A673 (cell line): Measurements from ENCODE around the gene LRRC37A. TPM values are rescaled to one million over a fixed set of nuclear protein-coding genes. Genes with fewer than 3 reads are reported as not detected.
"Not testable (repeated sequence)": the region's sequence is repeated elsewhere in the genome, so short reads cannot be mapped to it uniquely, and the experiment has no call there.

Source experiments
- BruUV-seq: library from RNA; stranded (reverse); fragments of 400-500 nt; replicated peaks from 2 replicates; lab custom pipeline; 2021; lab: Mats Ljungman, UMichigan
- CTCF ChIA-PET: fragments of 300-600 bp; sonication (Branson Sonifier 250); formaldehyde crosslinking; loops from one replicate; lab custom pipeline; 2022; ENCODE audit warnings: antibody characterized with exemption; lab: Charles Lee
- POLR2A ChIA-PET: fragments of 300-600 bp; sonication (Branson Sonifier 250); formaldehyde crosslinking; loops from one replicate; lab custom pipeline; 2022; ENCODE audit warnings: antibody characterized with exemption; ENCODE audit not compliant: low non-redundant PET; lab: Charles Lee
- DNase-seq: peaks from one replicate; pipeline ENCODE4 v3.0.0-alpha.2; 2015; ENCODE audit warnings: low spot score
- H3K27ac ChIP-seq: fragments of 200-600 bp; sonication (generic); 2 replicates; pipeline ENCODE4 v1.5.1; 2016; ENCODE audit warnings: mixed run types, low read depth, mild to moderate bottlenecking, mixed read lengths, antibody characterized with exemption, low read length; ENCODE audit not compliant: poor library complexity, severe bottlenecking
- H3K27me3 ChIP-seq: fragments of 200-600 bp; sonication (generic); replicated peaks from 2 replicates; pipeline ENCODE4 v1.6.1; 2017; ENCODE audit warnings: mixed run types, low read depth, mild to moderate bottlenecking, mixed read lengths, antibody characterized with exemption, low read length; ENCODE audit not compliant: insufficient read depth, poor library complexity
- H3K36me3 ChIP-seq: fragments of 200-600 bp; sonication (generic); 2 replicates; pipeline ENCODE4 v1.6.1; 2016; ENCODE audit warnings: mixed run types, mild to moderate bottlenecking, mixed read lengths, antibody characterized with exemption, low read length; ENCODE audit not compliant: insufficient read depth, poor library complexity, severe bottlenecking
- H3K4me1 ChIP-seq: fragments of 200-600 bp; sonication (generic); 2 replicates; pipeline ENCODE4 v1.6.1; 2017; ENCODE audit warnings: mixed run types, mild to moderate bottlenecking, mixed read lengths, antibody characterized with exemption, low read length; ENCODE audit not compliant: insufficient read depth, poor library complexity, severe bottlenecking
- H3K4me3 ChIP-seq: fragments of 200-600 bp; sonication (generic); 2 replicates; pipeline ENCODE4 v1.5.1; 2016; ENCODE audit warnings: low read depth, mixed run types, mild to moderate bottlenecking, mixed read lengths, low read length; ENCODE audit not compliant: poor library complexity, severe bottlenecking
- H3K9me3 ChIP-seq: fragments of 200-600 bp; sonication (generic); 2 replicates; pipeline ENCODE4 v1.6.1; 2016; ENCODE audit warnings: mixed run types, low read depth, mild to moderate bottlenecking, mixed read lengths, antibody characterized with exemption, low read length; ENCODE audit not compliant: poor library complexity, severe bottlenecking
- intact Hi-C: fragments of 100-400 bp; cut with micrococcal nuclease; formaldehyde crosslinking; loops from one replicate; pipeline ENCODE4 v1.10.0; 2022; ENCODE audit not compliant: unreplicated experiment
- total RNA-seq: library from RNA; stranded (reverse); gene quantifications from 2 replicates; pipeline ENCODE4 v1.2.3, GENCODE V29; 2021

Gene LRRC37A
- total RNA-seq, 1 experiment from 2014 or later: 3.0 TPM

- intact Hi-C loops, H3K36me3 ChIP-seq: not testable (repeated sequence)
Measured at GRCh38 chr17:46383118-46383517, 88.2 kb downstream of the LRRC37A start.

GRCh38 chr17:46385491-46385890 is 90.6 kb downstream of the LRRC37A start:
- BruUV-seq, H3K36me3 ChIP-seq, H3K4me1 ChIP-seq, H3K9me3 ChIP-seq, H3K27ac ChIP-seq, POLR2A ChIA-PET, H3K4me3 ChIP-seq, CTCF ChIA-PET, DNase-seq, H3K27me3 ChIP-seq, intact Hi-C loops: not testable (repeated sequence)

More at GRCh38 chr17:46383118-46383517, 88.2 kb downstream of the LRRC37A start:
- DNase-seq, CTCF ChIA-PET, H3K27me3 ChIP-seq, H3K4me3 ChIP-seq, H3K9me3 ChIP-seq, POLR2A ChIA-PET, BruUV-seq, H3K4me1 ChIP-seq, H3K27ac ChIP-seq: not testable (repeated sequence)

Other genes starting within 250 kb of the LRRC37A start
- gene KANSL1, start 101.7 kb upstream of the LRRC37A start, total RNA-seq: 64.9 and 77.6 TPM in 2 replicates
- gene ARL17B, start 66.6 kb downstream of the LRRC37A start, total RNA-seq: 13.9 and 19.0 TPM in 2 replicates
- 11.2 and 13.1 TPM in 2 replicates for gene LRRC37A2, start 217.3 kb downstream of the LRRC37A start, total RNA-seq